ENCODE results near the gene ABCC10.

Gene ABCC10

GRCh38 chr6:43396408-43397149 is 30.8 kb upstream of the ABCC10 start:
- TF ChIP-seq CTCF (IDR thresholded peaks at IDR 0.05; ENCODE audit: low read depth, low read length, missing control alignments): no peak
- DNase-seq (ENCODE audit: extremely low read depth, low read depth): no peak
- H3K4me3 ChIP-seq (replicated peaks; ENCODE audit: low read depth, low read length): no peak overlapping the region

GRCh38 chr6:43399932-43400487 is 27.3 kb upstream of the ABCC10 start:
- no peak overlapping the region for H3K4me3 ChIP-seq (replicated peaks; ENCODE audit: low read depth, low read length)
- no peak for DNase-seq (ENCODE audit: extremely low read depth, low read depth)
- no peak for TF ChIP-seq CTCF (IDR thresholded peaks at IDR 0.05; ENCODE audit: low read depth, low read length, missing control alignments)

GRCh38 chr6:43401730-43402129 is 25.6 kb upstream of the ABCC10 start:
- DNase-seq (ENCODE audit: extremely low read depth, low read depth): no peak
- H3K4me3 ChIP-seq (replicated peaks; ENCODE audit: low read depth, low read length): no peak overlapping the region
- TF ChIP-seq CTCF (IDR thresholded peaks at IDR 0.05; ENCODE audit: low read depth, low read length, missing control alignments): no peak

GRCh38 chr6:43402820-43403219 is 24.5 kb upstream of the ABCC10 start:
- no peak for TF ChIP-seq CTCF (IDR thresholded peaks at IDR 0.05; ENCODE audit: low read depth, low read length, missing control alignments)
- H3K4me3 ChIP-seq (replicated peaks; ENCODE audit: low read depth, low read length): no peak overlapping the region
- no peak for DNase-seq (ENCODE audit: extremely low read depth, low read depth)

- no peak for TF ChIP-seq CTCF (IDR thresholded peaks at IDR 0.05; ENCODE audit: low read depth, low read length, missing control alignments)
Observed at GRCh38 chr6:43405354-43405753, 22.0 kb upstream of the ABCC10 start.

GRCh38 chr6:43407296-43407695 is 20.0 kb upstream of the ABCC10 start:
- no peak for TF ChIP-seq CTCF (IDR thresholded peaks at IDR 0.05; ENCODE audit: low read depth, low read length, missing control alignments)

More at GRCh38 chr6:43405354-43405753, 22.0 kb upstream of the ABCC10 start:
- DNase-seq (ENCODE audit: extremely low read depth, low read depth): no peak
- H3K4me3 ChIP-seq (replicated peaks; ENCODE audit: low read depth, low read length): no peak overlapping the region

More at GRCh38 chr6:43407296-43407695, 20.0 kb upstream of the ABCC10 start:
- no peak for DNase-seq (ENCODE audit: extremely low read depth, low read depth)
- no peak overlapping the region for H3K4me3 ChIP-seq (replicated peaks; ENCODE audit: low read depth, low read length)
